Stimulated activated memory B cell treated with anti-CD40 and anti-IgM and Interleukin-4, amounts not matched to agents 10 μg/mL and 1 μg/mL and 100 μg/mL, for 72 hours (primary cell): ENCODE measurements around the gene RPL19.

Experiments
- ATAC-seq: fragments of 150-1000 bp; cut with Tn5 transposase; 2 replicates; pipeline ENCODE4 v1.10.0; 2021
- H3K27ac Mint-ChIP-seq: one replicate; pipeline ENCODE4 v1.8.0; 2022; ENCODE audit warnings: mild to moderate bottlenecking, mixed read lengths
- H3K27me3 Mint-ChIP-seq: one replicate; pipeline ENCODE4 v1.8.0; 2022; ENCODE audit warnings: mixed read lengths
- H3K36me3 Mint-ChIP-seq: one replicate; pipeline ENCODE4 v1.8.0; 2022; ENCODE audit warnings: mixed read lengths
- H3K4me1 Mint-ChIP-seq: one replicate; pipeline ENCODE4 v1.8.0; 2022; ENCODE audit warnings: mixed read lengths
- H3K4me3 Mint-ChIP-seq: one replicate; pipeline ENCODE4 v1.8.0; 2022; ENCODE audit warnings: mild to moderate bottlenecking, moderate library complexity, mixed read lengths
- H3K9me3 Mint-ChIP-seq: one replicate; pipeline ENCODE4 v1.8.0; 2022; ENCODE audit warnings: mixed read lengths

Gene RPL19

DNA sequence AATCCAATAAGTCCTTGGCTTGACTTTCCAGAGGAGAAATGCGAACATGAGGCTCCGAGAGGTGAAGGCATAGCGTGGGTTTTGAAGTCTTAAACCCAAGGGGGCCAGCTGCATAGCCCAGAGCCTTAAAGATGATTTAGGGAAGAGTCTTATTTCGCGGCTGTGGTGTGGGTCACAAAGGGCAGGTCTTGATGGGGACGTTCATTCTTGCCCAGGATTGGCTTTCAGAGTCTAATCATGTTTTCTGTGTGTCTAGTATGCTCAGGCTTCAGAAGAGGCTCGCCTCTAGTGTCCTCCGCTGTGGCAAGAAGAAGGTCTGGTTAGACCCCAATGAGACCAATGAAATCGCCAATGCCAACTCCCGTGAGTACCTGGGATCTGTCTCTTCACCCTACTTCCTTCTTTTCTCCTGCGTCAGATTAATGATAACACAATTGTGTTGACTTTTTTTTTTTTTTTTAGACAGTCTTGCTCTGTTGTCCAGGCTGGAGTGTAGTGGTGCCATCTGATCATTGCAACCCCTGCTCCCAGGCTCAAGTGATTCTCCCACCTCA is 951 bp downstream of the RPL19 start:
- Mint-ChIP-seq H3K4me3 (peak overlapping the region; percentile 96), H3K27me3 (no peaks in the 10 kb centered on the region), H3K36me3 (peaks cover 48% of the 10 kb centered on the region), H3K4me1 (peaks cover 61% of the 10 kb centered on the region), H3K9me3 (no peaks in the 10 kb centered on the region), H3K27ac (peak overlapping the region; percentile 100)
- no peak for ATAC-seq

DNA sequence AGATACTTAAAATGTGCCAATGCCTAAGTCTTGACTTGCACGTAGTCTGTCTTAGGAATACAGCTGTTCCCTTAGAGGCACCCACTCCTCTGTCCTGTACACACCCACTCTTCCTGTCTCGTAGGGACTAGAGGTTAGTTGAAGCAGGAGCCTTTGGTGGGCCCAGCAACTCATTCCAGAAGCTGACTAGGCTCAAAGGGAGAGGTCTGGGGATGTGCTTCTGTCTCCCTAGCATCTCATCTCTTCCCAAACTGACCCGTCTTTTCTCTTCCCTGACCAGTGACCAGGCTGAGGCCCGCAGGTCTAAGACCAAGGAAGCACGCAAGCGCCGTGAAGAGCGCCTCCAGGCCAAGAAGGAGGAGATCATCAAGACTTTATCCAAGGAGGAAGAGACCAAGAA is 4.2 kb downstream of the RPL19 start:
- peak overlapping the region; percentile 16 for H3K27ac Mint-ChIP-seq
- peaks cover 78% of the 10 kb centered on the region for H3K4me1 Mint-ChIP-seq
- H3K36me3 Mint-ChIP-seq = peaks cover 48% of the 10 kb centered on the region
- no peaks in the 10 kb centered on the region for H3K9me3 Mint-ChIP-seq
- no peak for ATAC-seq
- H3K27me3 Mint-ChIP-seq = no peaks in the 10 kb centered on the region
- H3K4me3 Mint-ChIP-seq = no peak overlapping the region

DNA sequence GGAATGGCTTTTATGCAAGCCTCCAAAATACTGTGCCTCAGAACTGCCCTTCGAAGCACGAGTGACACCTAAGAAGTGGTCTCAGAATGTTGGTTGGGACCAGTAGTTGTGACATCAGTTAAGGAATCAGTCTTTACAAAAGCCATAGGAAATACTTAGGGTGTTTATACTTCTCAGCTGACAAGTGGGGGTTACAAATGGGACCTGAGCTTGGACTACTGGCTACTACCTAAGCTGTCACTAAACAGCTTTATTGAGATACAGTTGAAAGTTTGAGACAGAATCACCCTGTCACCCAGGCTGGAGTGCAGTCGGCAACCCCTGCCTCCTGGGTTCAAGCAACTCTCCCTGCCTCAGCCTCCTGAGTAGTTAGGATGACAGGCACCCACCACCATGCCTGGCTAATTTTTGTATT is 5.0 kb downstream of the RPL19 start:
- peaks cover 4% of the 10 kb centered on the region for H3K27me3 Mint-ChIP-seq
- H3K4me1 Mint-ChIP-seq = peaks cover 78% of the 10 kb centered on the region
- no peaks in the 10 kb centered on the region for H3K9me3 Mint-ChIP-seq
- peaks cover 46% of the 10 kb centered on the region for H3K36me3 Mint-ChIP-seq
- peak overlapping the region; percentile 16 for H3K27ac Mint-ChIP-seq
- no peak overlapping the region for H3K4me3 Mint-ChIP-seq
- no peak for ATAC-seq

DNA sequence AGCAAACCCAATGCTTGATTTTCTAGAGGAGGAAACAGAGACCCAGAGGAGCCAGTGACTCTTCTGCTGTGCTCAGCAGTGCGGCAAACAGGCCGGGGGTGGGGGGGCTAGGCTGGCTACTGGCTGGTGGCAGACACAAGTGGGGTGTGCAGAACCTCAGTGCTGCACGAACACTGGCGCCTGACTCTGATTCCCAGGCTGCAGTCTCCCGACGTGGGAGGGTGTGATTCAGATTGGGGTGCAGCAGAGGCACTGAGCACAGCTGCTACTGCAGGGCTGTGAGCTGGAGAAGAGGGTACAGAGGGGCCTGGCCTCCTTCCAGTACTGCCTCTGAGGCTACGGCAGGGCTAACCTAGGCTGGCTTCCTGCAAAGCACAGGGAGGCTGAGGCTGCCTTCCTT is 8.1 kb downstream of the RPL19 start:
- Mint-ChIP-seq H3K27me3 (peaks cover 20% of the 10 kb centered on the region), H3K4me1 (peaks cover 58% of the 10 kb centered on the region), H3K36me3 (peaks cover 19% of the 10 kb centered on the region), H3K9me3 (no peaks in the 10 kb centered on the region), H3K27ac (peak overlapping the region; percentile 47), H3K4me3 (no peak overlapping the region)
- no peak for ATAC-seq

DNA sequence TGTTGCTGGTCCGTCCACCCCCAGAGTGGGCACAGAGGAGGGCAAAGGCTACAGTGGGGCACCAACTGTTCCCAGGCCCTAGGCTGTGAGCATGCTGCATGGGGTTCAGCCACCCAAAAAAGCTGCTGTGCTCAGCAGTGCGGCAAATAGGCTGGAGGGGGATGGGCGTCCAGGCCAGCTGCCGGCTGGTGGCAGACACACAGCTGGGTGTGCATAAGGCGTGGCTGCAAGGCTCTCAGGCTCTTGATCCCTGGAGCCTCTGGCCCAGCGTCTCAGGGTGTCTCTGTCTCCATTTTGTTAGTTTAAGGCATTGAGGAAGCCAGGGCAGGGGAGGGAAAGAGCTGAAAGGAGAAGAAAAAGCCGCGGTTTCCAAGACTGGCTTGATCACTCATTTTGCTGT is 8.8 kb downstream of the RPL19 start:
- Mint-ChIP-seq H3K27ac (peak overlapping the region; percentile 47), H3K36me3 (peaks cover 13% of the 10 kb centered on the region), H3K9me3 (no peaks in the 10 kb centered on the region), H3K4me1 (peaks cover 52% of the 10 kb centered on the region), H3K27me3 (peaks cover 27% of the 10 kb centered on the region), H3K4me3 (peak overlapping the region; percentile 36)
- ATAC-seq = peak; percentile 83

DNA sequence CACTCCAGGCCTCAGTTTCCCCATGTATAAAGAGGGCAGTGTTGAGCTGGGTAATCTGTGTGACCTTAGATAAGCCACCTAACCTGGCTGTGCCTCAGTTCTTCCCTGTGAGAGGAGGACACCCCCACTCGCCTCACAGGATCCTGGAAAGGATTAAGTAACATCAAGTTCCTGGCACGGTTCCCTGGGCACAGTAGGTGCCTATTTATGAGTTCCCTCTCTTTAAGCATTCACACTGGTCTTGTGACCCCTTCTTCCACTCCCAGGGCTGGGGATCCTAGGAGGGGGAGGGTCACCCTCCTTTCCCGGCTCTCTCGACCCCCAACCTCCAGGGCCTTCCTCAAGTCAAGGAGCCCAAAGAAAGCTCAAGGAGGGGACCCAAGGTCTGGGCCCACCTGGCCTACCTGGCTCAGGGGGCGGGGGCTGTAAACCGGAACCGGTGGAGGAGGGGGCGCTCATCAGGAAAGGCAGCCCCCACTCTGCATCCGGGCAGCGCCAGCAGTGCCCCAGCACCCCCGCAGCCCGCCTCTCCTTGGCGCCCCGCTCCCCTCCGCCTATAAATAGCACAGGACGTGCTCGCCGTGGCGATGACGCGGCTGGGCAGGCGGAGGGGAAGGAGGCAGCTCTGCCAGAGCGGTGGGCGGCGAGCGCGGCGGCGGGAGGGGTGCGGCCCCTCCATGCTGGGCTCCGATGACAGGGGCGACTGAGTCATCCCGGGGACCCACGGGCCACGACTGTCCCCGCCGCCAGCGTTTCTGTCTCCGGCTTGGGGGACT is 9.4 kb downstream of the RPL19 start:
- H3K4me3 Mint-ChIP-seq = peak overlapping the region; percentile 62
- H3K27me3 Mint-ChIP-seq = peaks cover 33% of the 10 kb centered on the region
- H3K4me1 Mint-ChIP-seq = peaks cover 46% of the 10 kb centered on the region
- H3K9me3 Mint-ChIP-seq = no peaks in the 10 kb centered on the region
- H3K27ac Mint-ChIP-seq = peak overlapping the region; percentile 64
- peaks cover 7% of the 10 kb centered on the region for H3K36me3 Mint-ChIP-seq
- peak; percentile 42 for ATAC-seq

DNA sequence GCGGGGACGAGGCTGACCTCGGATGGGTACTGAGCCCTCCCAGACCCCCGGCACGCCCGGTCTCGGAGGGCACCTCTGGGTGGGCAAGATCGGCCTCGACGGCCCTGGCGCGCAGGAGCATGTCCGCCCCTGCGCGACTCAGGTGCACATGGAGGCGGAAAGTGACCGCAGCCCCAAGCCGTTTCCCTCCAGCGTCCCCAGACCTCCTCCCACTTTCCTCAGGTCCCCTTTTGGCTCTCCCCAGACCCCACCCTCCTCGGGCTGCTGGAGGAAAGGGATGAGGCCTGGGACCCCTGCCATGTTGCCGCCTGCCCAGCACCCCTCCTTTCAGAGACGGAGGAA is 10.0 kb downstream of the RPL19 start:
- no peak for ATAC-seq
- Mint-ChIP-seq H3K36me3 (peaks cover 2% of the 10 kb centered on the region), H3K4me3 (peak overlapping the region; percentile 62), H3K9me3 (no peaks in the 10 kb centered on the region), H3K27me3 (peaks cover 38% of the 10 kb centered on the region), H3K4me1 (peaks cover 40% of the 10 kb centered on the region), H3K27ac (peak overlapping the region; percentile 64)

DNA sequence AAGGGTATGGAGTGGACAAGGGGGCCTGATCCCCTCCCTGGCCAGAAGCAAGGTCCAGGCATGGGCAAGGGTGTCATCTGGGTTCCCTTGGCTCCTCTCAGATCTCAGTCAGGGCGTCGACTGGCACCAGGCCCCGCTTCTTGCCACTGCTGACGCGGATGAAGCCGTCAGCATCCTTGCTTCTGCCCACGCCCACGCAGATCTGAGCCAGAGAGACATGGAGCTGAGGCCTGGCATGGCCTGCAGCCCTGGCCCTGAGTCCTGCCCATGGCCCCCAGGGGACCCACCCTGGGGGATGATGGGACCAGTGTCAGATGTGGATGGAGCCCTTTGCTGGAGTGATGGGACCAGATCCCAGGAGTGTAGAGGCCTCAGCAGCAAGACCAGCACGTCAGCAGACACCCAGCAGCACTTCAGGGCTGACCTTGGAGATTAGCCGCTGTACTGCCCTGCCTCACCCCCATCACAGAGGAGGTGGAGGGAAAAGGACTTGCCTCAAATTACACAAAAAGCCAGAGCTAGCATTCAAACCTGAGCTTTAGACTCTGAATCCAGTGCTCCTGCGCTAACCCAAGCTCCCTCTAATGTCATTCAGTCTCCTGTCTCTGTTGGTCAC is 12.2 kb downstream of the RPL19 start:
- ATAC-seq = no peak
- Mint-ChIP-seq H3K4me3 (no peak overlapping the region), H3K4me1 (peaks cover 30% of the 10 kb centered on the region), H3K27ac (no peak overlapping the region), H3K27me3 (peaks cover 61% of the 10 kb centered on the region), H3K36me3 (no peaks in the 10 kb centered on the region), H3K9me3 (no peaks in the 10 kb centered on the region)

DNA sequence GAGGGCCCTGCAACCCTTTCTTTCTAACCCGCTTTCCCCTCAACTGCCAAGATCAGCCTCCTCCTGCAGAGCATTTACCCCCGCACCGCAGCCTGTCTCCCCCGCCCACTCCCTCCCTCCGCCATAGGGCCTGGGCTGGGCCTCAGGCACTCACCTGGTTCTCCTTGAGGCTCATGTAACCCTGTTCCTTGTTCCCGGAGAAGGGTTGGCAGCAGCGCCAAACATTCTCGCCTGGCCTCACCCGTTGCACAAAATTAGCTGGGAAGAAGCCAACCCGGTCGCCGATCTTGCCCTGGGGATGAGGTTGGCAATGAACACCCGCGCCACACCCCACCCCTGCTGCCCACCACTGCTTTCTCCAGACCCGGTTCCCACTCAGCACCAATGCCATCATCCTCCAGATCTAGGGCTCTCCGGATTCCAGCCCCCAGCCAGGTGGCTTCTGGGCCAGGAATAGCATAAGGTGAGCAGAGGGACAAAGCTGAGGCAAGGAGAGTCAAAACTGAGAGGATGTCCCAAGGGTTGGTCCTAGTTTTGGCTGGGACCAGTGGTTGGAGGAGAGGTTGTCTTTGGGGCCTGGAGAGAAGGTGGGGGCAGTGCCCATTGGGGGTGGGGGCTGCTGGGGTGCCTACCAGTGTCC is 12.9 kb downstream of the RPL19 start:
- Mint-ChIP-seq H3K4me3 (no peak overlapping the region), H3K4me1 (peaks cover 29% of the 10 kb centered on the region), H3K27me3 (peaks cover 63% of the 10 kb centered on the region), H3K27ac (no peak overlapping the region), H3K9me3 (no peaks in the 10 kb centered on the region), H3K36me3 (no peaks in the 10 kb centered on the region)
- ATAC-seq = no peak

DNA sequence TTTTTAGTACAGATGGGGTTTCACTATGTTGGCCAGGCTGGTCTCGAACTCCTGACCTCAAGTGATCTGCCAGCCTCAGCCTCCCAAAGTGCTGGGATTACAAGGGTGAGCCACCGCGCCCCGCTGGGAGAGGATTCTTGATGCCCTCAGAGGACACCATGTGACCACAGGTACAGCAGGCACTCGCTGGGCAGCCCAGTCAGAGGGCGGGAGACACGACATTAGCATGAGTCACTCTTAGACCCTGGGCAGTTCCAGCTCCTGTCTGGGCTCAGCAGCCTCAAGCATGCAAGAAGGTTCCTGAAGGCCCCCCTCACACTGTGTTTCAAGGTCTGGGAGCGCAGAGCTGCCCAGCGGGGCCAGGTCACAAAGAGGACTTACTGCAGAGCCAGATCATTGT is 13.8 kb downstream of the RPL19 start:
- no peak for ATAC-seq
- Mint-ChIP-seq H3K27ac (no peak overlapping the region), H3K27me3 (peaks cover 65% of the 10 kb centered on the region), H3K4me3 (no peak overlapping the region), H3K4me1 (peaks cover 24% of the 10 kb centered on the region), H3K36me3 (no peaks in the 10 kb centered on the region), H3K9me3 (no peaks in the 10 kb centered on the region)

DNA sequence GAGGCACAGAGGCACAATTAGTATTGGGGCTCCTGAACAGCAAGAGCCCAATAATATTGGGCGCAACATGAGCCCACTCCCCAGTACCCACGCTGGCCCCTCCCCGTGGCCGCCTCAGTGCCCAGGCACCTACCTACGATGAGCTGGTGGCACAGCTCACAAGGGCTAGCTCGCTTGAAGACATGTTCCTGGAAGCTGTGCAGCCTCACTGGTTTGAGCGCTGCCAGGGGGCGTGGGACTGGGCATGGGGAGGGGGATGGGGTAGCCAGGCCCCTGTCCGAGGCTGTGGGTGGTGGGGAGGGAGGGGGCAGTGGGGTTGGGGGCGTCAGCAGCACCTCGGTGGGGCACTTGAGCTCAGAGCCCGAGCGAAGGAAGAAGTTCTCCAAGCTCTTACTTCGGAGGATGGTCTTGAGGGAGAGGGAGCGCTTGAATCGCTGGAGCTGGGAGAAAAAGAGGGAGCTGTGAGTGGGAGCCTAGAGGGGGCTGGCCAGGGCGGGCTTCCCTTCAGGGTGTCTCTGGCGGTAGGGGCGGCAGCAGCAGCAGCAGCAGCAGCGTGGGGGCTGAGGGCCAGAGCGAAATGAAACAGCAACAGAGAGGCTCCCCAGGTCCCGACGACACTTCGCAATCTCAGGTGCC is 17.8 kb downstream of the RPL19 start:
- peaks cover 6% of the 10 kb centered on the region for H3K4me1 Mint-ChIP-seq
- no peaks in the 10 kb centered on the region for H3K9me3 Mint-ChIP-seq
- H3K27ac Mint-ChIP-seq = no peak overlapping the region
- no peak overlapping the region for H3K4me3 Mint-ChIP-seq
- peaks cover 75% of the 10 kb centered on the region for H3K27me3 Mint-ChIP-seq
- peak; percentile 11 for ATAC-seq
- no peaks in the 10 kb centered on the region for H3K36me3 Mint-ChIP-seq

DNA sequence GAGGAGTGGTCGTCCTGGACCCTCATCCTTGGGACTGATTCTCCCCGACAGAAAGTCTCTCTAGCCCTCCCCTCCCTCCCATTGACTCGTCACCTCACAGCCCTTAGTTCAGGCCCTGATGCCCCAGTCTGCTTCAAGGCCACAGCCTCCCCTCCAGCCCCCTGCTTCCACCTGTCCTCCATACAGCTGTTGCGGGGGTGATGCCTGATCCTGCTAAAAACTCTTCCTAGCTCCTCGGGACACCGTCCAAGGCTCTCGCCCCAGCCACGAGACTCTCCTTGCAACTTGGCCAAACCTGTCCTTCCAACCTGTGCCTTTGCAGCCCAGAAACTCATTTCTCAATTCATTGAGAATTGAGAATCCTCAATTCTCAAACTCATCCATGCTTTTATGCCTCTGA is 18.8 kb downstream of the RPL19 start:
- Mint-ChIP-seq H3K4me1 (peaks cover 6% of the 10 kb centered on the region), H3K27me3 (peaks cover 75% of the 10 kb centered on the region), H3K27ac (no peak overlapping the region), H3K9me3 (no peaks in the 10 kb centered on the region), H3K4me3 (no peak overlapping the region), H3K36me3 (no peaks in the 10 kb centered on the region)
- no peak for ATAC-seq

DNA sequence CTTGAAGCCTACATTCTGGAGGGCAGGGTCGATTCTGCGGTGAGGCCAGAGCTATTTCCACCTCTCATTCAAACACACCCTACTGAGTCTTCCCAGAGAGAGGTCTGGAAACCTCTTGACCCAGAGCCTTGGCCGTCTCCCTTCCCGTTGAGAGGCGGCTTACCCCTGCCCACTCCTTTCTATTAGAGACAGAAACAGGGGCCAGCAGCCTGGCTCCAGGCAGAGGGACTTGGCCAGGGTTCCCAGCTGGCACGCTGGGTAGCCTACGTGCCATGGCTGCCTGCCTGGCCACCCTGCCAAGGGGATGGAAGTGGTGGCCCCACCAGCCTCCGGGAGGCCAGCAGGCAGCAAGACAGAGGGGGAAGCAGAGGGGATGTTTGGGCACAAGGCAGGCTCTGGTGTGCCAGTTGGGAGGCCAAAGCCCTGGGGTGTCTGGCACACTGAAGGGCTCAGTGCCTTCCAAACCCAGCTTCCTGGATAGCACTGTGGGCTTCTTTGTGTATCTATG is 19.6 kb downstream of the RPL19 start:
- Mint-ChIP-seq H3K4me1 (peaks cover 9% of the 10 kb centered on the region), H3K9me3 (no peaks in the 10 kb centered on the region), H3K36me3 (no peaks in the 10 kb centered on the region), H3K27me3 (peaks cover 76% of the 10 kb centered on the region), H3K4me3 (no peak overlapping the region), H3K27ac (no peak overlapping the region)
- ATAC-seq = no peak

DNA sequence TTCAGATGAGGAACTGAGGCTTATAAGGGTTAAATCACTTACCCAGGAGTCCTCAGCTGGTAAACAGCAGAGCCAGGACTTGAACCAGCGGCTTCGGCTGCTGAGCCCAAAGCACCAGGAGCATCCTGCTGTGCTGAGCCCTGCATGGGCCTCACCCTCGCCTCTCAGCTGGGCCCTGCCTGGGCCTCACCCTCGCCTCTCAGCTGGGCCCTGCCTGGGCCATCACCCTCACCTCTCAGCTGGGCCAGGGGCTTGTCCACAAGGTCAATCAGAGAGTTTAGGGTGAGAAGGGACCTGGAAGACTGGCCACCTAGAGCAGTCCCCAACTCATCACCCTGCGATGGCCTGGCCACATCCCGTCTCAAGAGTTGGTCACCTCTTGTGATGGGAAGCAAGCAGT is 21.5 kb downstream of the RPL19 start:
- H3K27me3 Mint-ChIP-seq = peaks cover 72% of the 10 kb centered on the region
- no peaks in the 10 kb centered on the region for H3K36me3 Mint-ChIP-seq
- peaks cover 20% of the 10 kb centered on the region for H3K4me1 Mint-ChIP-seq
- ATAC-seq = no peak
- H3K4me3 Mint-ChIP-seq = no peak overlapping the region
- H3K9me3 Mint-ChIP-seq = no peaks in the 10 kb centered on the region
- H3K27ac Mint-ChIP-seq = no peak overlapping the region

DNA sequence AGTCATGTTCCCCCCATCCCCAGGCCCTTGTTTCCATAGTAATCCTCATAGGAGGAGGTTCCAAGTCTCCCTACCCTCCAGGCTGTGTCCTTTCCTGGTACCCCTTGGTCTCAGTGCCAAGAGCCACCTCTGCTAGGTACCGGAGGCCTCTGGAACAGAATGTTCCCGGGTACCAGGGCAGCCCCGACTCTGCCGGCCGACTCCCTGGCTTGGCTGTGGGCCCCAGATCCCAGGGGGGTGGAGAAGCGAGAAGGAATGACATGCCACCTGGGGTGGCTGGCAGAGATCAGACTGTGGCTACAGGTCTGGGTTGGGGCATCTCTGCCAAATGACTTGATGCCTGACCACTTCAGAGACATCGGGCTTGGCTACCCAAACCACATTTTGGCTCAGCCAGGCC is 22.1 kb downstream of the RPL19 start:
- peaks cover 71% of the 10 kb centered on the region for H3K27me3 Mint-ChIP-seq
- H3K36me3 Mint-ChIP-seq = no peaks in the 10 kb centered on the region
- H3K4me1 Mint-ChIP-seq = peaks cover 20% of the 10 kb centered on the region
- H3K4me3 Mint-ChIP-seq = no peak overlapping the region
- no peak for ATAC-seq
- H3K27ac Mint-ChIP-seq = no peak overlapping the region
- no peaks in the 10 kb centered on the region for H3K9me3 Mint-ChIP-seq
